Erythroblast (primary cell): ENCODE data around the gene RELA.

Experiments used
- GATA1 ChIP-seq: IDR thresholded peaks from 2 replicates; pipeline ENCODE4 v1.6.1; 2011; ENCODE audit warnings: low read depth, mild to moderate bottlenecking, control low read depth, low read length, moderate library complexity
- POLR2A ChIP-seq: IDR thresholded peaks from 2 replicates; pipeline ENCODE4 v1.6.1; 2011; ENCODE audit warnings: mild to moderate bottlenecking, low read length

- TF ChIP-seq POLR2A (no peak), GATA1 (no peak)
Observed at GRCh38 chr11:65695459-65696241, 32.9 kb upstream of the RELA start.
